Loucy (cell line): Measurements from ENCODE around the gene EPSTI1.

Experiments used
- H2AFZ ChIP-seq: fragments of 200-600 bp; sonication (generic); 2 replicates; pipeline ENCODE4 v1.6.0; 2016; ENCODE audit warnings: antibody characterized with exemption, mild to moderate bottlenecking, low read length, moderate library complexity
- H3F3A ChIP-seq: fragments of 200-600 bp; 2 replicates; pipeline ENCODE4 v1.6.0; 2016; ENCODE audit warnings: antibody characterized with exemption, low read depth, mild to moderate bottlenecking
- H3K27me3 ChIP-seq: fragments of 200-600 bp; sonication (generic); 2 replicates; pipeline ENCODE4 v1.6.1; 2014; ENCODE audit warnings: low read length, mild to moderate bottlenecking; ENCODE audit not compliant: insufficient read depth, poor library complexity, severe bottlenecking
- H3K36me3 ChIP-seq: fragments of 200-600 bp; sonication (generic); 2 replicates; pipeline ENCODE4 v1.6.1; 2016; ENCODE audit warnings: low read length; ENCODE audit not compliant: insufficient read depth
- H3K4me1 ChIP-seq: fragments of 200-600 bp; sonication (generic); 2 replicates; pipeline ENCODE4 v1.5.1; 2014; ENCODE audit warnings: low read length, mild to moderate bottlenecking; ENCODE audit not compliant: insufficient read depth, poor library complexity, severe bottlenecking
- H3K4me2 ChIP-seq: fragments of 200-600 bp; sonication (generic); 2 replicates; pipeline ENCODE4 v1.6.0; 2014; ENCODE audit warnings: antibody characterized with exemption, low read length, low read depth, mild to moderate bottlenecking; ENCODE audit not compliant: poor library complexity, severe bottlenecking
- H3K4me3 ChIP-seq: fragments of 200-600 bp; sonication (generic); 2 replicates; pipeline ENCODE4 v1.5.1; 2014; ENCODE audit warnings: low read length, mild to moderate bottlenecking, mixed read lengths; ENCODE audit not compliant: poor library complexity, severe bottlenecking
- H3K79me2 ChIP-seq: fragments of 200-600 bp; sonication (generic); 2 replicates; pipeline ENCODE4 v1.6.1; 2014; ENCODE audit warnings: low read length; ENCODE audit not compliant: insufficient read depth
- H3K9ac ChIP-seq: fragments of 200-600 bp; sonication (generic); 2 replicates; pipeline ENCODE4 v1.6.0; 2014; ENCODE audit warnings: mild to moderate bottlenecking, low read depth, low read length, moderate library complexity; ENCODE audit not compliant: poor library complexity, severe bottlenecking
- H3K9me2 ChIP-seq: fragments of 200-600 bp; sonication (generic); replicated peaks from 2 replicates; pipeline ENCODE4 v1.6.1; 2016; ENCODE audit warnings: low read depth, low read length, mixed read lengths
- H3K9me3 ChIP-seq: fragments of 200-600 bp; sonication (generic); 2 replicates; pipeline ENCODE4 v1.6.1; 2014; ENCODE audit warnings: mild to moderate bottlenecking, antibody characterized with exemption, low read length, low read depth; ENCODE audit not compliant: insufficient read depth
- H4K20me1 ChIP-seq: fragments of 200-600 bp; sonication (generic); 2 replicates; pipeline ENCODE4 v1.6.0; 2014; ENCODE audit warnings: antibody characterized with exemption, low read length, mild to moderate bottlenecking; ENCODE audit not compliant: insufficient read depth, poor library complexity, severe bottlenecking
- EZH2phosphoT487 ChIP-seq: fragments of 200-600 bp; IDR thresholded peaks from 2 replicates; pipeline ENCODE4 v1.6.1; 2018; ENCODE audit warnings: antibody characterized with exemption, mild to moderate bottlenecking, moderate library complexity, borderline replicate concordance
- TF ChIP-seq, protein P1 (sequence below): fragments of 200-600 bp; sonication (generic); conservative IDR thresholded peaks from 2 replicates; pipeline ENCODE4 v1.5.1; 2014; ENCODE audit warnings: mild to moderate bottlenecking, antibody characterized with exemption, low read length

EPSTI1 gene

DNA sequence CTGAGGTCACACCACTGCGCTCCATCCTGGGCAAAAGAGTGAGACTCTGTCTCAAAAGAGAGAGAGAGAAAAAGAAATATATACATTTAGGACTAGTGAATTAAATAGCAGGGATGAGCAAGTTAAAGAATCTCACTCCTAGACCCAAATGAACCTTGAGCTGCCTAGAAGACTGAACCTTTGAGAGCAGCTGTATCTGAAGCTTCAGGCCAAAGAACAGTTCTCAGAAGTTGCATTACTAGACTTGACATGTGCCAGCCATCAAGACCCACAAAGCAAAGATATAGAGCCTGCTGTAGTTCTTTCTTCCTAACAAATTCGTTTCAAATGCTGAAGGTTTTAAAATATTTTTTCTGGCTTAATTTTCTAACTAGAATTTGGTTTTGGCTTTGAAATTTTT is 47.9 kb upstream of the EPSTI1 start:
- no peaks in the 10 kb centered on the region for H3K9me2 ChIP-seq
- no peaks in the 10 kb centered on the region for H3F3A ChIP-seq
- H3K79me2 ChIP-seq: no peaks in the 10 kb centered on the region
- no peak overlapping the region for H3K4me2 ChIP-seq
- H3K9me3 ChIP-seq: no peaks in the 10 kb centered on the region
- no peak overlapping the region for H2AFZ ChIP-seq
- H4K20me1 ChIP-seq: no peaks in the 10 kb centered on the region
- no peak overlapping the region for H3K4me3 ChIP-seq
- H3K4me1 ChIP-seq: no peaks in the 10 kb centered on the region
- TF ChIP-seq EZH2phosphoT487: no peak
- TF ChIP-seq, protein P1, sequence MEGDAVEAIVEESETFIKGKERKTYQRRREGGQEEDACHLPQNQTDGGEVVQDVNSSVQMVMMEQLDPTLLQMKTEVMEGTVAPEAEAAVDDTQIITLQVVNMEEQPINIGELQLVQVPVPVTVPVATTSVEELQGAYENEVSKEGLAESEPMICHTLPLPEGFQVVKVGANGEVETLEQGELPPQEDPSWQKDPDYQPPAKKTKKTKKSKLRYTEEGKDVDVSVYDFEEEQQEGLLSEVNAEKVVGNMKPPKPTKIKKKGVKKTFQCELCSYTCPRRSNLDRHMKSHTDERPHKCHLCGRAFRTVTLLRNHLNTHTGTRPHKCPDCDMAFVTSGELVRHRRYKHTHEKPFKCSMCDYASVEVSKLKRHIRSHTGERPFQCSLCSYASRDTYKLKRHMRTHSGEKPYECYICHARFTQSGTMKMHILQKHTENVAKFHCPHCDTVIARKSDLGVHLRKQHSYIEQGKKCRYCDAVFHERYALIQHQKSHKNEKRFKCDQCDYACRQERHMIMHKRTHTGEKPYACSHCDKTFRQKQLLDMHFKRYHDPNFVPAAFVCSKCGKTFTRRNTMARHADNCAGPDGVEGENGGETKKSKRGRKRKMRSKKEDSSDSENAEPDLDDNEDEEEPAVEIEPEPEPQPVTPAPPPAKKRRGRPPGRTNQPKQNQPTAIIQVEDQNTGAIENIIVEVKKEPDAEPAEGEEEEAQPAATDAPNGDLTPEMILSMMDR: no peak
- no peaks in the 10 kb centered on the region for H3K27me3 ChIP-seq
- H3K36me3 ChIP-seq: no peaks in the 10 kb centered on the region
- H3K9ac ChIP-seq: no peak overlapping the region

DNA sequence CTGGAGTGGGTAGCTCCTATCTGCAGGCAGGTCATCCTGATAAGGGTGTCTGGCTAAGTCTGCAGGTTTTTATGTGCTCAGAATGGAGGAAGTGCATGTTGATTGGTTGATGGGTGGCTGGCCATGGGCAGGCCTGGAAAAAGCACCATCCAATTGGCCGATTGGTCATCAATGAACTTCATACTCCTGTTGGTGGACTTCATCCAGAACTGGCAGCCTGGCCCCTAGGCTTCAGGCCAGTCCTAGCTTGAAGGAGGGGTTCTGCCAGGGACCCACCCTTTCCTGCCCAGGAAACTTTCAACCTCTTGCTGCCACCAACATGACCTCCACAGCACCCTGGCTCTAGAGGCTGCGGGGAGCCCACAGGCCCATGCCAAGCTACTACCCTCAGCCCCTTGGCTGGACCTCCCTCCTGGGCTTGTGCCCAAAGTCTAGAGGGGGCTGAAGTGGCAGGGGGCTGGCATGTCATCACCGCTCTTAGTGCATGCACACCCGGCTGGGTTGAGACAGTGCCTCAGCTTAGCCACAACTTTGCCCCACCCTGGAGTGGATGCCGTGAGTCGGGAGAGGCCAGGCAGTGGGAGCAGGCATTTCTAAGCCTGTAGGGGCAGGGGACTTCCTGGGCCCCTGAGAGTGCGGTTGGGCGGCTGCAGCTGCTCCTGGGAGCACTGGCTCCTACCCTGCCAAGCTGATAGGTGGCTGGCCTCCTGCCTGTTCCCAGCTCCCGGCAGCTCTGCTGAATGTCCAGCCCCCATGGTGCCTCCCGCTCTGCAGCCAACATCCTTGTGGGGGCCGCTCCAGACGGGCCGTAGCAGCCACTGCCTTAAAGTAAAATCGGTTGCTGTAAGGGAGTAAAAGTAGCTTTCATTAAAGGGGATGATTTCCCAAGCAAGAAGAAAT is 44.6 kb upstream of the EPSTI1 start:
- Histone ChIP-seq H3K9ac (no peak overlapping the region), H3K4me2 (no peak overlapping the region), H4K20me1 (no peaks in the 10 kb centered on the region), H3K4me1 (no peaks in the 10 kb centered on the region), H3K9me3 (no peaks in the 10 kb centered on the region), H3K27me3 (no peaks in the 10 kb centered on the region), H3K4me3 (no peak overlapping the region), H3K9me2 (no peaks in the 10 kb centered on the region), H3K36me3 (no peaks in the 10 kb centered on the region), H2AFZ (no peak overlapping the region), H3K79me2 (no peaks in the 10 kb centered on the region), H3F3A (no peaks in the 10 kb centered on the region)
- no peak for TF ChIP-seq EZH2phosphoT487

DNA sequence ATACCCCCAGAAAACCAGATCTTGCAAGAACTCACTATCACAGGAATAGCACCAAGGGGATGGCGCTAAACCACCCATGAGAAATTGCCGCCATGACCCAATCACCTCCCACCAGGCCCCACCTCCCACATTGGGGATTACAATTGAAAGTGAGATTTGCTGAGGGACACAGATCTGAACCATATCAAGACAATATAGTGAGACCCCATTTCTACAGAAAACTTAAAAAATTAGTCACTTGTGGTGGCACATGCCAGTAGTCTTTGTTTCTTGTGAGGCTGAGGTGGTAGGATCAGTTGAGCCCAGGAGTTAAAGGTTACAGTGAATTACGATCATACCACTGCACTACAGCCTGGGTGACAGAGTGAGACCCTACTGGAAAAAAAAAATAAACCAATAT is 41.0 kb upstream of the EPSTI1 start:
- no peaks in the 10 kb centered on the region for H3K79me2 ChIP-seq
- TF ChIP-seq EZH2phosphoT487: no peak
- TF ChIP-seq, protein P1: no peak
- no peak overlapping the region for H2AFZ ChIP-seq
- no peak overlapping the region for H3K4me2 ChIP-seq
- H3K9me2 ChIP-seq: no peaks in the 10 kb centered on the region
- no peaks in the 10 kb centered on the region for H3F3A ChIP-seq
- no peak overlapping the region for H3K4me3 ChIP-seq
- H3K9ac ChIP-seq: no peak overlapping the region
- no peaks in the 10 kb centered on the region for H3K4me1 ChIP-seq
- H3K9me3 ChIP-seq: no peaks in the 10 kb centered on the region
- H3K27me3 ChIP-seq: no peaks in the 10 kb centered on the region
- H4K20me1 ChIP-seq: no peaks in the 10 kb centered on the region
- no peaks in the 10 kb centered on the region for H3K36me3 ChIP-seq
